H1 (cell line): ENCODE measurements around the gene GABPA. TPM values are rescaled to one million over a fixed set of nuclear protein-coding genes. Genes with fewer than 3 reads are reported as not detected.
"Not testable (repeated sequence)": the region's sequence is repeated elsewhere in the genome, so short reads cannot be mapped to it uniquely, and the experiment has no call there.

ENCODE experiments used
- CTCF ChIA-PET: fragments of 300-600 bp; sonication (Branson Sonifier 250); formaldehyde crosslinking; loops from one replicate; lab custom pipeline; 2021; ENCODE audit not compliant: partially characterized antibody; lab: Charles Lee
- POLR2A ChIA-PET: fragments of 300-600 bp; sonication (Branson Sonifier 250); formaldehyde crosslinking; loops from one replicate; lab custom pipeline; 2021; ENCODE audit warnings: inconsistent platforms; ENCODE audit not compliant: partially characterized antibody; lab: Charles Lee
- DNase-seq, 2 experiments: peaks; one replicate each; pipeline versions ENCODE4 v3.0.0 to v3.0.0-alpha.2; 2010 to 2022; ENCODE audit warnings: low spot score in 2 of 2, low read depth in 1 of 2, mixed read lengths in 1 of 2
- FAIRE-seq: peaks from 2 replicates; lab custom pipeline; 2011; peaks lifted over from hg19 to GRCh38; lab: Jason Lieb, UNC
- H2AFZ ChIP-seq: 2 replicates; pipeline ENCODE4 v1.8.1; 2012; ENCODE audit warnings: low read length, inconsistent platforms
- H2AK5ac ChIP-seq: 2 replicates; pipeline ENCODE4 v1.6.1; 2013; ENCODE audit warnings: low read depth, low read length
- H2BK120ac ChIP-seq: replicated peaks from 2 replicates; pipeline ENCODE3; 2013; ENCODE audit warnings: low read depth, low read length, inconsistent platforms
- H2BK12ac ChIP-seq: 2 replicates; pipeline ENCODE4 v1.6.1; 2013; ENCODE audit warnings: low read depth, low read length
- H2BK15ac ChIP-seq: 2 replicates; pipeline ENCODE4 v1.6.1; 2013; ENCODE audit warnings: low read length
- H2BK20ac ChIP-seq: 2 replicates; pipeline ENCODE4 v1.6.1; 2013; ENCODE audit warnings: low read length
- H2BK5ac ChIP-seq: 2 replicates; pipeline ENCODE4 v1.6.1; 2013; ENCODE audit warnings: low read depth, low read length
- H3K14ac ChIP-seq: 2 replicates; pipeline ENCODE4 v1.6.1; 2013; ENCODE audit warnings: inconsistent platforms; ENCODE audit not compliant: insufficient read length
- H3K18ac ChIP-seq: 2 replicates; pipeline ENCODE4 v1.6.1; 2013; ENCODE audit warnings: low read length; ENCODE audit errors: extremely low read depth
- H3K23ac ChIP-seq: 2 replicates; pipeline ENCODE4 v1.6.1; 2013; ENCODE audit warnings: inconsistent platforms; ENCODE audit not compliant: insufficient read length
- H3K23me2 ChIP-seq: 2 replicates; pipeline ENCODE4 v1.6.1; 2013; ENCODE audit warnings: low read depth, low read length
- H3K27ac ChIP-seq: 2 replicates; pipeline ENCODE4 v1.6.1; 2011; ENCODE audit warnings: low read depth, low read length, inconsistent platforms
- H3K27me3 ChIP-seq, 4 experiments: replicated peaks in 1 of 4; 1 replicate in 1 of 4; 2 replicates in 3 of 4; pipeline versions ENCODE4 v1.6.1 to v1.8.1; 2011 to 2013; ENCODE audit warnings: low read length in 3 of 4, mild to moderate bottlenecking in 3 of 4, inconsistent platforms in 2 of 4, mixed read lengths in 2 of 4, moderate library complexity in 1 of 4; ENCODE audit not compliant: control insufficient read depth in 3 of 4, insufficient read depth in 3 of 4; ENCODE audit errors: extremely low read depth in 1 of 4
- H3K36me3 ChIP-seq, 4 experiments: 2 replicates each; pipeline versions ENCODE4 v1.6.1 to v1.8.1; 2011 to 2013; ENCODE audit warnings: mild to moderate bottlenecking in 4 of 4, low read length in 3 of 4, moderate library complexity in 2 of 4, control low read depth in 1 of 4, inconsistent platforms in 1 of 4; ENCODE audit not compliant: insufficient read depth in 4 of 4, control insufficient read depth in 2 of 4
- H3K4ac ChIP-seq: replicated peaks from 2 replicates; pipeline ENCODE3; 2013; ENCODE audit warnings: low read length, low read depth, mixed read lengths, inconsistent platforms; ENCODE audit not compliant: insufficient read length
- H3K4me1 ChIP-seq, 4 experiments: replicated peaks in 1 of 4; 1 replicate in 1 of 4; 2 replicates in 3 of 4; pipeline versions ENCODE4 v1.6.1 to v1.8.1; 2011 to 2013; ENCODE audit warnings: low read length in 3 of 4, inconsistent platforms in 2 of 4, mixed read lengths in 1 of 4; ENCODE audit not compliant: insufficient read depth in 4 of 4, control insufficient read depth in 3 of 4
- H3K4me2 ChIP-seq, 2 experiments: 2 replicates each; pipeline versions ENCODE4 v1.6.1 to v1.8.1; 2011 to 2013; ENCODE audit warnings: low read depth in 2 of 2, low read length in 2 of 2, control low read depth in 1 of 2, inconsistent platforms in 1 of 2, mild to moderate bottlenecking in 1 of 2; ENCODE audit not compliant: insufficient read depth in 1 of 2
- H3K4me3 ChIP-seq, 4 experiments: fragments of 200-600, 300-600 bp in 1 of 4; sonication (generic), shearing (Covaris generic), sonication (Bioruptor Twin) in 1 of 4; 2 replicates each; pipeline versions ENCODE4 v1.5.1 to v1.8.1; 2011 to 2016; ENCODE audit warnings: low read length in 4 of 4, low read depth in 3 of 4, control low read depth in 2 of 4, inconsistent platforms in 2 of 4, mild to moderate bottlenecking in 2 of 4, mixed read lengths in 1 of 4, moderate library complexity in 1 of 4; ENCODE audit not compliant: insufficient read depth in 2 of 4; ENCODE audit errors: extremely low read depth in 1 of 4
- H3K56ac ChIP-seq: replicated peaks from 2 replicates; pipeline ENCODE3; 2013; ENCODE audit warnings: low read depth, mild to moderate bottlenecking, mixed read lengths, low read length, inconsistent platforms; ENCODE audit not compliant: insufficient read length
- H3K79me1 ChIP-seq: 2 replicates; pipeline ENCODE4 v1.6.1; 2013; ENCODE audit warnings: low read depth, low read length, control low read depth
- H3K79me2 ChIP-seq, 2 experiments: 2 replicates each; pipeline versions ENCODE4 v1.6.1 to v1.8.1; 2012 to 2013; ENCODE audit warnings: low read length in 2 of 2, mild to moderate bottlenecking in 2 of 2, inconsistent platforms in 1 of 2; ENCODE audit not compliant: insufficient read depth in 2 of 2, control insufficient read depth in 1 of 2
- H3K9ac ChIP-seq, 4 experiments: replicated peaks in 1 of 4; 1 replicate in 1 of 4; 2 replicates in 3 of 4; pipeline versions ENCODE4 v1.6.1 to v1.8.1; 2011 to 2013; ENCODE audit warnings: low read depth in 3 of 4, low read length in 3 of 4, control low read depth in 2 of 4, mild to moderate bottlenecking in 2 of 4, moderate library complexity in 2 of 4, inconsistent platforms in 1 of 4; ENCODE audit errors: extremely low read depth in 1 of 4
- H3K9me3 ChIP-seq, 2 experiments: 2 replicates each; pipeline versions ENCODE4 v1.6.1 to v1.8.1; 2012 to 2013; ENCODE audit warnings: mild to moderate bottlenecking in 2 of 2, moderate library complexity in 2 of 2, control low read depth in 1 of 2, inconsistent platforms in 1 of 2, low read depth in 1 of 2, low read length in 1 of 2, mixed read lengths in 1 of 2; ENCODE audit not compliant: insufficient read depth in 2 of 2
- H4K20me1 ChIP-seq, 2 experiments: replicated peaks in 1 of 2; 2 replicates each; pipeline versions ENCODE3 to v1.8.1; 2011 to 2013; ENCODE audit warnings: inconsistent platforms in 2 of 2, low read length in 2 of 2, mild to moderate bottlenecking in 1 of 2; ENCODE audit not compliant: insufficient read depth in 2 of 2, control insufficient read depth in 1 of 2
- H4K5ac ChIP-seq: 2 replicates; pipeline ENCODE4 v1.6.1; 2013; ENCODE audit warnings: low read length, low read depth, mixed read lengths, inconsistent platforms; ENCODE audit not compliant: insufficient read length
- H4K8ac ChIP-seq: 2 replicates; pipeline ENCODE4 v1.8.0; 2013; ENCODE audit warnings: mild to moderate bottlenecking, moderate library complexity, low read length, inconsistent platforms; ENCODE audit not compliant: insufficient read depth; ENCODE audit errors: extremely low read depth
- H4K91ac ChIP-seq: replicated peaks from 2 replicates; pipeline ENCODE3; 2013; ENCODE audit warnings: low read length, mixed read lengths, inconsistent platforms; ENCODE audit not compliant: insufficient read length
- WGBS, 2 experiments: shearing (Covaris generic) in 1 of 2; methylation state at CpG; one replicate each; pipeline versions ENCODE4 v1.1.6 to v1.1.7; 2013 to 2015; ENCODE audit warnings: low lambda C conversion rate in 2 of 2, mixed read lengths in 2 of 2, inconsistent platforms in 1 of 2, low coverage in 1 of 2, missing lambda C conversion rate in 1 of 2; ENCODE audit not compliant: insufficient replicate concordance in 2 of 2, insufficient coverage in 1 of 2, insufficient read length in 1 of 2; ENCODE audit errors: extremely low coverage in 1 of 2, missing lambda C conversion rate in 1 of 2; 5-methylcytosine and 5-hydroxymethylcytosine counted together
- polyA plus RNA-seq, 7 experiments: library from polyadenylated mRNA; depleted of rRNA in 3 of 7; stranded (reverse) in 5 of 7; unstranded in 2 of 7; fragments of >200 nt in 5 of 7; fragments of 200-250 nt in 2 of 7; gene quantifications; 1 replicate in 5 of 7; 2 replicates in 1 of 7; 4 replicates in 1 of 7; pipeline versions ENCODE4 v1.2.1 to v1.2.3, GENCODE V29; 2011 to 2013; ENCODE audit warnings: missing spikeins in 2 of 7, mixed read lengths in 2 of 7
- total RNA-seq: library from RNA; stranded (reverse); fragmentation: NEBNext Ultra II Directional; extraction: Animal tissue kit (Norgen Biotek cat#: 25700); gene quantifications from 2 replicates; pipeline ENCODE4 v1.2.1, GENCODE V29; 2021

Gene GABPA
- total and polyA plus RNA-seq, 2 of the 8 experiments (the other 6 are each of a cell fraction or from before 2014, with no cell fraction given), result 5.2 to 22.2 TPM

GRCh38 chr21:25695461-25695860, 39.3 kb upstream of the GABPA start:
- FAIRE-seq, H3K9me3 ChIP-seq, H3K23me2 ChIP-seq, H3K56ac ChIP-seq, H4K8ac ChIP-seq, H2AFZ ChIP-seq, CTCF ChIA-PET, H4K20me1 ChIP-seq, H3K14ac ChIP-seq, H3K27ac ChIP-seq, H4K5ac ChIP-seq, H3K27me3 ChIP-seq, POLR2A ChIA-PET, H3K18ac ChIP-seq, H3K9ac ChIP-seq, H2BK5ac ChIP-seq, H3K4me2 ChIP-seq, H2BK20ac ChIP-seq, H3K4me3 ChIP-seq, H4K91ac ChIP-seq, H2BK15ac ChIP-seq, H3K23ac ChIP-seq, H2BK12ac ChIP-seq, H3K36me3 ChIP-seq, DNase-seq, H3K4ac ChIP-seq, H2BK120ac ChIP-seq, H3K4me1 ChIP-seq, H3K79me2 ChIP-seq, H3K79me1 ChIP-seq, H2AK5ac ChIP-seq: not testable (repeated sequence)
- 93% methylated on average over 10 of the region's 36 CpGs; no CpG with 5 or more reads in 1 of the 2 experiments for WGBS, 2 experiments
